Heart right ventricle (tissue), 16 donors: Measurements from ENCODE around the gene DBNDD2. TPM values are rescaled to one million over a fixed set of nuclear protein-coding genes. Genes with fewer than 3 reads are reported as not detected.
A peak's percentile ranks its signal among the peaks of the same experiment; 100 is the strongest.

ENCODE experiments used
- ATAC-seq, 8 donors: fragments of 200-7000 bp; cut with Tn5 transposase; one replicate each; pipeline ENCODE4 v1.9.1; 2020; ENCODE audit warnings: mild to moderate bottlenecking in 8 of 8, moderate library complexity in 8 of 8, moderate number of reproducible peaks in 1 of 8
- DNase-seq, 2 donors: peaks; one replicate each; pipeline ENCODE4 v3.0.0-alpha.2; 2020
- H3K27ac ChIP-seq, 10 donors: fragments of 200-600 bp; sonication (generic) in 2 of 10; one replicate each; pipeline versions ENCODE4 v1.5.0 to v1.8.0; 2020 to 2022; ENCODE audit warnings: mild to moderate bottlenecking in 3 of 10
- H3K27me3 ChIP-seq, 7 donors: fragments of 200-600 bp; one replicate each; pipeline ENCODE4 v1.8.0; 2021 to 2022; ENCODE audit warnings: mild to moderate bottlenecking in 2 of 7
- H3K36me3 ChIP-seq, 9 donors: fragments of 200-600 bp; sonication (generic) in 1 of 9; one replicate each; pipeline versions ENCODE4 v1.5.0 to v1.8.0; 2020 to 2022; ENCODE audit warnings: mild to moderate bottlenecking in 2 of 9
- H3K4me1 ChIP-seq, 9 donors: fragments of 200-600 bp; sonication (generic) in 1 of 9; one replicate each; pipeline versions ENCODE4 v1.5.0 to v1.8.0; 2020 to 2022; ENCODE audit warnings: mild to moderate bottlenecking in 4 of 9
- H3K4me3 ChIP-seq, 10 donors: fragments of 200-600 bp; sonication (generic) in 2 of 10; one replicate each; pipeline versions ENCODE4 v1.5.0 to v1.8.0; 2020 to 2022; ENCODE audit warnings: mild to moderate bottlenecking in 7 of 10, moderate library complexity in 2 of 10
- H3K9me3 ChIP-seq, 11 donors: fragments of 200-600 bp in 10 of 11; sonication (generic) in 2 of 11; one replicate each; pipeline versions ENCODE4 v1.5.0 to v1.8.0; 2013 to 2022; ENCODE audit warnings: mild to moderate bottlenecking in 2 of 11, control low read depth in 1 of 11, moderate library complexity in 1 of 11
- WGBS, 2 donors: extraction: QIAGEN DNeasy Blood & Tissue Kit; methylation state at CpG; one replicate each; pipeline ENCODE4 v1.1.7; 2013; ENCODE audit warnings: inconsistent platforms in 1 of 2; 5-methylcytosine and 5-hydroxymethylcytosine counted together
- intact Hi-C, 10 donors: fragments of 100-400 bp; cut with DNase I; formaldehyde crosslinking; loops; one replicate each; pipeline versions ENCODE4 v1.11.1 to v1.14.2; 2022
- polyA plus RNA-seq, 2 donors: library from polyadenylated mRNA; stranded (reverse); fragments of 200-250 nt; gene quantifications; one replicate each; pipeline ENCODE4 v1.2.3, GENCODE V29; 2013
- total RNA-seq, 10 donors: library from RNA; stranded (reverse); fragmentation: NEBNext Ultra II Directional in 3 of 10; extraction: Animal tissue kit (Norgen Biotek cat#: 25700) in 3 of 10; gene quantifications; one replicate each; pipeline versions ENCODE4 v1.2.1 to v1.2.4, GENCODE V29; 2021 to 2023
- TF ChIP-seq, protein P1 (sequence below), 9 donors: fragments of 200-600 bp; sonication (generic) in 2 of 9; IDR thresholded peaks; one replicate each; pipeline versions ENCODE4 v1.5.0 to v1.8.0; 2021 to 2022; ENCODE audit warnings: antibody characterized with exemption in 9 of 9, mild to moderate bottlenecking in 5 of 9, moderate library complexity in 1 of 9
- donor health status: Arrhythmogenic right ventricular cardiomyopathy.
- donor health status: ischemic (EF 13 %, LVEDD 7.1; RV severe dilation, severe dysfunction).
- donor health status: healthy with polysubstance abuse.
- donor health status: DM: no; HTN: yes; CAD: no.
- donor health status: DM: no; HTN: no; CAD: no.
- donor health status: ischemic (EF 25% LVEDD 6.9; RV normal size, moderate dysfunction).
- donor health status: ischemic (EF 25% LVEDD 5.7; RV mildly dilated, moderate dysfunction).
- donor health status: healthy.
- donor health status: DM: yes; HTN: yes; CAD: no.
- donor health status: Ischemic cardiomyopathy.
- donor health status: ischemic (EF 35%, LVEDD 5.7; RV mildly dilated, moderate dysfunction).
- donor health status: nonischemic (EF 11% LVEDD 7.7; RV severe dilation, severe dysfunction).
- donor health status: DM: yes; HTN: yes; CAD: no.
- donor health status: PGD.
- donor health status: ischemic (EF 29% LVEDD 5.4; RV normal size, mild dysfunction).
- donor health status: nonischemic (EF 23%, LVEDD 6.1; RV moderate dilation, normal function).

The DBNDD2 gene
- total and polyA plus RNA-seq, 12 donors = 284 to 676 (median 343) TPM

DNA sequence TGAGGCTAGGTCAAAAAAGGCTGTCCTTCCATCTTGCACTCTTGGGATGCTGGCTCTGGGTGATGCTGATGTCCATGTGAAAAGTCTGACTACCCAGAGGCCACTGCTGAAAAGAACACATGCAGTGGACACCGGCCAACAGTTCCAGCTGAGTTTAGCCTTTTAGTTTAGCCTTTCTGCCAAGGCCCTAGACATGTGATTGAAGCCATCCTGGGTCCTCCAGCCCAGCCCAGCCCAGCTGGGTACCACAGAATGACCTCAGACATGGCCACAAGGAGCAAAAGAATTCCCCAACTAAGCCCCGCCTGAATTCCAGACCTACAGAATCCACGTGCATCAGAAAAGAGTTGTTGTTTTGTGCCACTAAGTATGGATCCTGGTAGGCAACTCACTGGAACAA is 25.2 kb downstream of the DBNDD2 start:
- peak; percentile 63 to 91 (median 83) for ATAC-seq
- intact Hi-C loops = loop anchor here in 1 of 10 donors (10.0 kb wide), 1 partner anchor 341 kb away; no protein-coding TSS in a partner anchor
- TF ChIP-seq, protein P1, sequence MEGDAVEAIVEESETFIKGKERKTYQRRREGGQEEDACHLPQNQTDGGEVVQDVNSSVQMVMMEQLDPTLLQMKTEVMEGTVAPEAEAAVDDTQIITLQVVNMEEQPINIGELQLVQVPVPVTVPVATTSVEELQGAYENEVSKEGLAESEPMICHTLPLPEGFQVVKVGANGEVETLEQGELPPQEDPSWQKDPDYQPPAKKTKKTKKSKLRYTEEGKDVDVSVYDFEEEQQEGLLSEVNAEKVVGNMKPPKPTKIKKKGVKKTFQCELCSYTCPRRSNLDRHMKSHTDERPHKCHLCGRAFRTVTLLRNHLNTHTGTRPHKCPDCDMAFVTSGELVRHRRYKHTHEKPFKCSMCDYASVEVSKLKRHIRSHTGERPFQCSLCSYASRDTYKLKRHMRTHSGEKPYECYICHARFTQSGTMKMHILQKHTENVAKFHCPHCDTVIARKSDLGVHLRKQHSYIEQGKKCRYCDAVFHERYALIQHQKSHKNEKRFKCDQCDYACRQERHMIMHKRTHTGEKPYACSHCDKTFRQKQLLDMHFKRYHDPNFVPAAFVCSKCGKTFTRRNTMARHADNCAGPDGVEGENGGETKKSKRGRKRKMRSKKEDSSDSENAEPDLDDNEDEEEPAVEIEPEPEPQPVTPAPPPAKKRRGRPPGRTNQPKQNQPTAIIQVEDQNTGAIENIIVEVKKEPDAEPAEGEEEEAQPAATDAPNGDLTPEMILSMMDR (IDR thresholded peaks at IDR 0.05) = no peak
- Histone ChIP-seq H3K4me3 (no peak overlapping the region), H3K36me3 (peaks cover 0 to 3% (median 0%) of the 10 kb centered on the region in 9 donors), H3K4me1 (peaks cover 0 to 16% (median 11%) of the 10 kb centered on the region in 9 donors), H3K9me3 (no peaks in the 10 kb centered on the region), H3K27ac (peak overlapping the region in 8 of 10 donors; percentile 11 to 70 (median 46)), H3K27me3 (no peaks in the 10 kb centered on the region)
- WGBS, 2 donors = 34 to 50% methylated on average over 3 of the region's 3 CpGs
- peak; percentile 63 to 84 for DNase-seq

DNA sequence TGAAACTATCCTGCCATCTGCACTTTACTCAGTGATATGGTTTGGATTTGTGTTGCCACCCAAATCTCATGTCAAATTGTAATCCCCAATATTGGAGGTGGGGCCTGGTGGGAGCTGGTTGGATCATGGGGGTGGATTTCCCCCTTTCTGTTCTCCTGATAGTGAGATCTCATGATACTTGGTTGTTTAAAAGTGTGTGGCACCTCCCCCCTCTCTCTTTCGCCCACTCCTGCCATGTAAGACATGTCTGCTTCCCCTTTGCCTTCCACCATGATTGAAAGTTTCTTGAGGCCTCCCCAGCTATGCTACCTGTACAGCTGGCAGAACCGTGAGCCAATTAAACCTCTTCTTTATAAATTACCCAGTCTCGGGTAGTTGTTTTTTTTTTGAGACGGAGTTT is 25.9 kb downstream of the DBNDD2 start:
- WGBS, 2 donors = 97 to 99% methylated on average over 4 of the region's 4 CpGs
- ATAC-seq (no peak), DNase-seq (no peak)
- Histone ChIP-seq H3K27ac (peak overlapping the region in 6 of 10 donors; percentile 15 to 70 (median 50)), H3K9me3 (no peaks in the 10 kb centered on the region), H3K27me3 (no peaks in the 10 kb centered on the region), H3K4me3 (no peak overlapping the region), H3K4me1 (peaks cover 0 to 16% (median 11%) of the 10 kb centered on the region in 9 donors), H3K36me3 (peaks cover 0 to 3% (median 0%) of the 10 kb centered on the region in 9 donors)
- TF ChIP-seq, protein P1 (IDR thresholded peaks at IDR 0.05) = no peak
- intact Hi-C loops = loop anchor here in 3 of 10 donors (2.0 to 10.0 kb wide), 3 partner anchors 59 to 341 kb away; no protein-coding TSS in a partner anchor

DNA sequence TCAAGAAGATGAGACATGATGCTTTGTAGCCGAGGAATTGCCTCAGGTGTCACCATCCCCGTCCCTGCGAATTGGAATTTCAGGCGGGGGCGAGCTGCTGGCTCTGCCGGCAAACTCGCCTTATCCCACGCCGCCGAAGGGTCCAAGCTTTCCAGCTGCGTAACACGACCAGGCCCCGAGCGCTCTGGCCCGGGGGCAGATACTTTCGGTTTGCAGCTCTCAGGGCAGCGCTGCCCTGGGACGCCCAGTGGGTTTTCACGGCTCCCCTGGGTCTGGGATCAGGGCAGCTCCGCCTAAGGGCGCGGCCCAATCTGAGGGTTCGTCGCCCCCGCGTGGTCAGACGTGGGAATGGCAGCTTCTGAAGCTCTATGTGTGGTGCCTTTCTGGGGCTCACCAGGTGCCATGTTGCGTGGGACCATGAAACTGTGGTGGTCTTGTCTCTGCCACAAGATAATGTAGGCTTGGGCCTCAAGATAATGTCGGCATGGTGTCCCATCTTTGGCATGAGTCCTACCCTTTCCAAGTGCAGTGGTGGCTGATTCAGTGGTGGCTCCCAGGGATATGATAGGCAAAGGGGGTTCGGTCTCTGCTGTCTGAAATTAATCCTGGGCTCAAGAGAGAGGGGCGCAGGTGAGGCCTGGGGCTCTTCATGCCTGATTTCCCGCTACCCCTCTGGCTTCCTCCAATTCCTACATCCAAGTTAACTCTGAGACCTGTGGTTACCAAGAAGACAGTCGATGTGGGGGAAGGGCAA is 28.8 kb downstream of the DBNDD2 start:
- intact Hi-C loops = loop anchor here (1.0 to 10.0 kb wide), 13 partner anchors 62 to 338 kb away; partner anchors contain the start of gene SYS1 (in 4 of the 10)
- H3K4me1 ChIP-seq = peaks cover 0 to 16% (median 11%) of the 10 kb centered on the region in 9 donors
- peak overlapping the region in 9 of 10 donors; percentile 55 to 86 (median 76) for H3K27ac ChIP-seq
- H3K27me3 ChIP-seq = no peaks in the 10 kb centered on the region
- peak overlapping the region; percentile 36 to 79 (median 59) for H3K4me3 ChIP-seq
- WGBS, 2 donors = 8 to 10% methylated on average over 33 of the region's 33 CpGs
- TF ChIP-seq, protein P1 (IDR thresholded peaks at IDR 0.05) = peak in 8 of 9 donors; percentile 94 to 98 (median 97)
- ATAC-seq (peak; percentile 93 to 97 (median 96)), DNase-seq (peak; percentile 89 to 90)
- no peaks in the 10 kb centered on the region for H3K9me3 ChIP-seq
- H3K36me3 ChIP-seq = peaks cover 0 to 3% (median 0%) of the 10 kb centered on the region in 9 donors

DNA sequence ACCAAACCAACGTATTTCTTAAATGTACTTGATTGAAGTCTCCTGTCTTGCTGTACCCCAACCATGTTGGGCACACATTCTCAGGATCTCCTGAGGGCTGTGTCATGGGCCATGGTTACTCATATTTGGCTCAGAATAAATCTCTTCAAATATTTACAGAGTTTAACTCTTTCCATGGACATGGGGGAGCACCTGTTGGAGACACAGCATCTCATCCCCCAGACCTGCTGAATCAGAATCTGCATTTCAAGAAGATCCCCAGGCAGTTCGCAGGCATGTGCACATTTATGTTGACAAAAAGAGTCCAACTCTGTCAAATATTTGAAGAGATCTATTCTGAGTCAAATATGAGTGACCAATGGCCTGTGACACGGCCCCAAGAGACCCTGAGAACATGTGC is 32.3 kb downstream of the DBNDD2 start:
- H3K36me3 ChIP-seq = no peaks in the 10 kb centered on the region
- H3K27ac ChIP-seq = no peak overlapping the region
- DNase-seq (no peak), ATAC-seq (no peak)
- H3K9me3 ChIP-seq = no peaks in the 10 kb centered on the region
- WGBS, 2 donors = 83 to 84% methylated on average over 3 of the region's 3 CpGs
- intact Hi-C loops = loop anchor here in 3 of 10 donors (10.0 kb wide), 2 partner anchors 324 to 334 kb away; no protein-coding TSS in a partner anchor
- no peak overlapping the region for H3K4me3 ChIP-seq
- peaks cover 0 to 10% (median 6%) of the 10 kb centered on the region in 9 donors for H3K4me1 ChIP-seq
- H3K27me3 ChIP-seq = peaks cover 0 to 3% (median 0%) of the 10 kb centered on the region in 7 donors
- TF ChIP-seq, protein P1 (IDR thresholded peaks at IDR 0.05) = no peak
